Measurements from ENCODE around the gene CNPY1.

The CNPY1 gene

GRCh38 chr7:155584763-155585531, 38.6 kb upstream of the CNPY1 start:
- in situ Hi-C loops (cut with HindIII; ENCODE audit: low sequenced_read_pairs), result no loop called here
- TF ChIP-seq, protein P1, sequence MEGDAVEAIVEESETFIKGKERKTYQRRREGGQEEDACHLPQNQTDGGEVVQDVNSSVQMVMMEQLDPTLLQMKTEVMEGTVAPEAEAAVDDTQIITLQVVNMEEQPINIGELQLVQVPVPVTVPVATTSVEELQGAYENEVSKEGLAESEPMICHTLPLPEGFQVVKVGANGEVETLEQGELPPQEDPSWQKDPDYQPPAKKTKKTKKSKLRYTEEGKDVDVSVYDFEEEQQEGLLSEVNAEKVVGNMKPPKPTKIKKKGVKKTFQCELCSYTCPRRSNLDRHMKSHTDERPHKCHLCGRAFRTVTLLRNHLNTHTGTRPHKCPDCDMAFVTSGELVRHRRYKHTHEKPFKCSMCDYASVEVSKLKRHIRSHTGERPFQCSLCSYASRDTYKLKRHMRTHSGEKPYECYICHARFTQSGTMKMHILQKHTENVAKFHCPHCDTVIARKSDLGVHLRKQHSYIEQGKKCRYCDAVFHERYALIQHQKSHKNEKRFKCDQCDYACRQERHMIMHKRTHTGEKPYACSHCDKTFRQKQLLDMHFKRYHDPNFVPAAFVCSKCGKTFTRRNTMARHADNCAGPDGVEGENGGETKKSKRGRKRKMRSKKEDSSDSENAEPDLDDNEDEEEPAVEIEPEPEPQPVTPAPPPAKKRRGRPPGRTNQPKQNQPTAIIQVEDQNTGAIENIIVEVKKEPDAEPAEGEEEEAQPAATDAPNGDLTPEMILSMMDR (IDR thresholded peaks at IDR 0.05; ENCODE audit: low read depth, low read length, missing control alignments), result no peak
- no peak for DNase-seq (ENCODE audit: low read depth)
- H3K4me3 ChIP-seq (ENCODE audit: low read depth, low read length), result no peak overlapping the region

DNA sequence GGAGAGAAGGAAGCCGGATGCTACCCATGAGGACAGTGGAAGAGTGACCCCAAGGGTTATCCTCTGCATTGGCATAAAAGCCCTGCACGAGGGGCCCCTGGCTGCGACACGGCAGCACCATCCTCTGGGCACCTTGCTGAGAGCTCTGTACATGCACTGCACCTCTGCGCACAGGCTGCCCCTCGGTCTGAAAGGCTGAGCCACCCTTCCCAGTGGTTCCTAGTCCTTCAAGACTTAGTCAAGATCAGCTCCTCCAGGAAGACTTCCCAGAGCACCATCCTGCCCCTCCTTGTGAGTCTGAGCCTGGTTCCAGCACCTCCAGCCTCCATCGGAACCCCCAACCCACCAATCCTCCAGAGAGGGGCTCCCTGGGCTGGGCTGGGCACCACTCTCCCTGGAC, 37.9 kb upstream of the CNPY1 start:
- H3K4me3 ChIP-seq (ENCODE audit: low read depth, low read length), result no peak overlapping the region
- in situ Hi-C loops (cut with HindIII; ENCODE audit: low sequenced_read_pairs), result no loop called here
- TF ChIP-seq, protein P1 (IDR thresholded peaks at IDR 0.05; ENCODE audit: low read depth, low read length, missing control alignments), result no peak
- no peak for DNase-seq (ENCODE audit: low read depth)

DNA sequence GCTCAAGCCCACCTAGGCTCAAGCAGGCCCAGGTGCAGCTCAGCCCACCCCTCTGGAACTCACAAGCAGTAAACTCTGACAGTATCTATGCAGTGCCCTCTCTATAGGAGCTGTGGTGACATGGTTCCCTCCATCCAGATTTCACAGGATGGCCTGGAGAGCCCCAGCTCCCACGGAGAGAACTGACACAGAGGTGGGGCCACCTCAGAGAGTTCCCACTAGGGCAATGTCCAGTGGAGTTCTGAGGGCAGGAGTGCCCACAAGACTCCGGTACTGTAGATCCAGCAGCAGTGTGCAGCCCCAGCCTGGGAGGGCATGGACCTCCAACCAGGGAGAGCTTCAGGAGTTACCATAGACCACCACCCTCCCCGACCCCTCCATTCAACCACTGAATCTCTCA, 37.3 kb upstream of the CNPY1 start:
- in situ Hi-C loops (cut with HindIII; ENCODE audit: low sequenced_read_pairs), result no loop called here

GRCh38 chr7:155581954-155582353, 35.6 kb upstream of the CNPY1 start:
- no peak overlapping the region for H3K4me3 ChIP-seq (ENCODE audit: low read depth, low read length)
- in situ Hi-C loops (cut with HindIII; ENCODE audit: low sequenced_read_pairs), result no loop called here
- TF ChIP-seq, protein P1 (IDR thresholded peaks at IDR 0.05; ENCODE audit: low read depth, low read length, missing control alignments), result no peak
- no peak for DNase-seq (ENCODE audit: low read depth)

More for the DNA sequence above, 37.3 kb upstream of the CNPY1 start:
- DNase-seq (ENCODE audit: low read depth), result no peak
- TF ChIP-seq, protein P1 (IDR thresholded peaks at IDR 0.05; ENCODE audit: low read depth, low read length, missing control alignments), result no peak
- H3K4me3 ChIP-seq (ENCODE audit: low read depth, low read length), result no peak overlapping the region

GRCh38 chr7:155581107-155581830, 34.9 kb upstream of the CNPY1 start:
- TF ChIP-seq, protein P1 (IDR thresholded peaks at IDR 0.05; ENCODE audit: low read depth, low read length, missing control alignments), result no peak
- in situ Hi-C loops (cut with HindIII; ENCODE audit: low sequenced_read_pairs), result no loop called here
- no peak overlapping the region for H3K4me3 ChIP-seq (ENCODE audit: low read depth, low read length)
- DNase-seq (ENCODE audit: low read depth), result no peak

DNA sequence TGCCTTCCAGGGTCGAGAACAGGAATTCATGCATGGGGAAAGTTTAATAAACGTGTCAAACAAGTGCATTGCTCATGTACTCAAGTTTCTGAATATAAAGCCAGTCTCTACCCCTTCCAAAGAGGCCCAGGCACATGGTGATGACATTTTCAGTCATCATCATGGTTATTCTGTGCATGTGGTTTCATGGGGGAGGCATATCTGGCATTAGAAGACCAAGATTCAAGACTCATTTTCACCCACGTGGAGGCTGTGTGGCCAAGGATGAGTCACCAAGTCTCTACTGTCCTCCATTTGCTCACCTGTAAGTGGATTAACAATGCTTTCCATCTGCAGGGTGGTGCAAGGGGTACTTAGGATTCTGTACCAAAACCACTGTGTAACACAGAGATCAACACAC, 34.0 kb upstream of the CNPY1 start:
- no peak for DNase-seq (ENCODE audit: low read depth)
- H3K4me3 ChIP-seq (ENCODE audit: low read depth, low read length), result no peak overlapping the region
- in situ Hi-C loops (cut with HindIII; ENCODE audit: low sequenced_read_pairs), result no loop called here
- TF ChIP-seq, protein P1 (IDR thresholded peaks at IDR 0.05; ENCODE audit: low read depth, low read length, missing control alignments), result no peak
